ENCODE data around the gene LDHD. TPM values are rescaled to one million over a fixed set of nuclear protein-coding genes. Genes with fewer than 3 reads are reported as not detected.

Gene LDHD
- total RNA-seq, 1 experiment from 2014 or later = 4.1 TPM

DNA sequence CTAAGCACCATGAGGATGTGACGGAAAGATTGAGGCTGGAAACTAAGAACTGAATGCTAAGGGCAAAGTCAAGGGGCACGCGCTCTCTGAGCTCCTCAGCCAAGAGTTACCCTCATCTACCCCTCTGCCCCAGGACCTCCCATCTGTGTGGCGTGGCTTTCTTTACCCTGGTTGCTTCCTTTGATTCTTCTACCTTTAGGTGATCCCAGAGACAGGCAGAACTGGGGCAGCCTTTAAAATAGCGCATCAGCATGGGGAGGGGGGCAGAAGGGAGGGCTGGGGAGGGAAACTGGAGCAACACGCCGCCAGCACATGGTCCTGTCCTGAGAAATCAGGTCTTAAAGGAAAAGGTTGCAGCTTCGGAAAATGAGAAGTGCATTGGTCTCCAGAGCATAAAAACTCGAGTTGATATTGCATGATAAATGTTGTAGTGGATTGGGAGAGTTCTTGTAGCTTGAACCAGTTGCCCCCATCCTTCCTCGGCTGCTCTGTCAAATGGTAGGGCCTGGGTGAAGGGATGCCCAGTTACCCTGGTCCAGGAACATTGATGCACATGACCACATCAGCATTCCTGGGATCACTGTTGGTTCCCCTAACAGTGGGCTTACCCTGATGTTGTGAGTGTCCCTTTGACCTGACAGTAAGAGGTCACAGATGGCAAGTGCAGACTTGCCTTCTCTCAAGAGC is 29.7 kb downstream of the LDHD start:
- CTCF ChIA-PET = no interaction called here
- intact Hi-C loops (cut with micrococcal nuclease; ENCODE audit: unreplicated experiment) = no loop called here
- no TSS peak for BruUV-seq (replicated peaks)
- Mint-ChIP-seq H3K27me3 (ENCODE audit: unreplicated experiment) (no peaks in the 10 kb centered on the region), H3K27ac (ENCODE audit: unreplicated experiment) (no peak overlapping the region), H3K4me1 (ENCODE audit: low read depth, unreplicated experiment) (peaks cover 19% of the 10 kb centered on the region), H3K4me3 (ENCODE audit: low read depth, unreplicated experiment) (no peak overlapping the region), H3K36me3 (ENCODE audit: insufficient read depth, unreplicated experiment) (no peaks in the 10 kb centered on the region), H3K9me3 (ENCODE audit: low read depth, unreplicated experiment) (no peaks in the 10 kb centered on the region)
- no peak for DNase-seq
- TF ChIP-seq, protein P1, sequence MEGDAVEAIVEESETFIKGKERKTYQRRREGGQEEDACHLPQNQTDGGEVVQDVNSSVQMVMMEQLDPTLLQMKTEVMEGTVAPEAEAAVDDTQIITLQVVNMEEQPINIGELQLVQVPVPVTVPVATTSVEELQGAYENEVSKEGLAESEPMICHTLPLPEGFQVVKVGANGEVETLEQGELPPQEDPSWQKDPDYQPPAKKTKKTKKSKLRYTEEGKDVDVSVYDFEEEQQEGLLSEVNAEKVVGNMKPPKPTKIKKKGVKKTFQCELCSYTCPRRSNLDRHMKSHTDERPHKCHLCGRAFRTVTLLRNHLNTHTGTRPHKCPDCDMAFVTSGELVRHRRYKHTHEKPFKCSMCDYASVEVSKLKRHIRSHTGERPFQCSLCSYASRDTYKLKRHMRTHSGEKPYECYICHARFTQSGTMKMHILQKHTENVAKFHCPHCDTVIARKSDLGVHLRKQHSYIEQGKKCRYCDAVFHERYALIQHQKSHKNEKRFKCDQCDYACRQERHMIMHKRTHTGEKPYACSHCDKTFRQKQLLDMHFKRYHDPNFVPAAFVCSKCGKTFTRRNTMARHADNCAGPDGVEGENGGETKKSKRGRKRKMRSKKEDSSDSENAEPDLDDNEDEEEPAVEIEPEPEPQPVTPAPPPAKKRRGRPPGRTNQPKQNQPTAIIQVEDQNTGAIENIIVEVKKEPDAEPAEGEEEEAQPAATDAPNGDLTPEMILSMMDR (IDR thresholded peaks at IDR 0.05; ENCODE audit: unreplicated experiment) = no peak

DNA sequence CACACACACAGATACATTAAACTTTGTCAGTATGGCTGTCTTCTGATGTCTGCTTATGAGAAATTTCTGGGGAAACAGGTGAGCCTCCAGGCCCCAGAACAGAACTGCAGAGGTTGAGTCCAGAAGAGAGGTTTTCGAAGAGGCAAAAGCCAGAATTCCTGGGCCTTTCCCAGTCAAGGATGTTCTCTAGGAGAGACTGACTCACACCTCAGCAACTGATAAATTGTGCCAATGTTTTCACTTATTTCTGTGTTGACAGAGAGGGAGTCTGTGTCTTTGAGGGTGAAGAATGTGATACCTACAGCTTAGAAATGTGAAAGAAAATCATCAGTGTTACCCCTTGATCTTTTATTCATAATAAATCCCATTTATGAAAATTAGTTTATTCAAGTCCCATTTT is 30.3 kb downstream of the LDHD start:
- CTCF ChIA-PET = no interaction called here
- DNase-seq = no peak
- H3K4me3 Mint-ChIP-seq (ENCODE audit: low read depth, unreplicated experiment) = no peak overlapping the region
- H3K27me3 Mint-ChIP-seq (ENCODE audit: unreplicated experiment) = no peaks in the 10 kb centered on the region
- H3K4me1 Mint-ChIP-seq (ENCODE audit: low read depth, unreplicated experiment) = peaks cover 22% of the 10 kb centered on the region
- H3K9me3 Mint-ChIP-seq (ENCODE audit: low read depth, unreplicated experiment) = no peaks in the 10 kb centered on the region
- H3K36me3 Mint-ChIP-seq (ENCODE audit: insufficient read depth, unreplicated experiment) = no peaks in the 10 kb centered on the region
- TF ChIP-seq, protein P1 (IDR thresholded peaks at IDR 0.05; ENCODE audit: unreplicated experiment) = no peak
- intact Hi-C loops (cut with micrococcal nuclease; ENCODE audit: unreplicated experiment) = no loop called here
- no TSS peak for BruUV-seq (replicated peaks)
- H3K27ac Mint-ChIP-seq (ENCODE audit: unreplicated experiment) = no peak overlapping the region

GRCh38 chr16:75085556-75085955 is 31.0 kb downstream of the LDHD start:
- no peak for DNase-seq
- no peak overlapping the region for H3K4me3 Mint-ChIP-seq (ENCODE audit: low read depth, unreplicated experiment)
- intact Hi-C loops (cut with micrococcal nuclease; ENCODE audit: unreplicated experiment) = no loop called here
- H3K9me3 Mint-ChIP-seq (ENCODE audit: low read depth, unreplicated experiment) = no peaks in the 10 kb centered on the region
- no TSS peak for BruUV-seq (replicated peaks)
- H3K27ac Mint-ChIP-seq (ENCODE audit: unreplicated experiment) = no peak overlapping the region
- no peaks in the 10 kb centered on the region for H3K36me3 Mint-ChIP-seq (ENCODE audit: insufficient read depth, unreplicated experiment)
- no peaks in the 10 kb centered on the region for H3K27me3 Mint-ChIP-seq (ENCODE audit: unreplicated experiment)
- TF ChIP-seq, protein P1 (IDR thresholded peaks at IDR 0.05; ENCODE audit: unreplicated experiment) = no peak
- CTCF ChIA-PET = no interaction called here
- peaks cover 25% of the 10 kb centered on the region for H3K4me1 Mint-ChIP-seq (ENCODE audit: low read depth, unreplicated experiment)

DNA sequence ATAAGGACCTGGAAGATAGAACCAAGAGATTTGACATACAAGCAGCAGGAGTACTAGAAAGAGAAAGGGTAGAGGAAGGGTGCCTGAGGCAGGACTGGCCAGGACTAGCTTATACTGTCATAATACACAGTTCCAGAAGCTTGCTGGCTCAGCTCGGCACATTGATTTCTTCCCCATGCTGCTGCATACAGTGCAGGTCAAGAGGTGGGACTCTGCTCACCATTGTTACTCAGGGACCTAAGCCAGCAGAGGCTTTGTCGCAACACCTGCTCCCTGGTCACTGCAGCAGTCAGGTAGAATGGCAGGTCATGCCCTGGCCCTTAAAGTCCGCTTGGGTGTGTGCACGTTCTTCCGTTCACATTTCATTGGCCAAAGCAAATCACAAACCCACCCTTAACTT is 32.8 kb downstream of the LDHD start:
- peaks cover 25% of the 10 kb centered on the region for H3K4me1 Mint-ChIP-seq (ENCODE audit: low read depth, unreplicated experiment)
- CTCF ChIA-PET = interaction anchor here (0.6 kb wide), 1 partner anchor 99 kb away, joined by 5 read pairs; the partner anchor contains the start of gene WDR59
- no peak overlapping the region for H3K27ac Mint-ChIP-seq (ENCODE audit: unreplicated experiment)

More for the DNA sequence above, 32.8 kb downstream of the LDHD start:
- TF ChIP-seq, protein P1 (IDR thresholded peaks at IDR 0.05; ENCODE audit: unreplicated experiment) = no peak
- no peak for DNase-seq
- no peaks in the 10 kb centered on the region for H3K9me3 Mint-ChIP-seq (ENCODE audit: low read depth, unreplicated experiment)
- BruUV-seq (replicated peaks) = no TSS peak
- H3K36me3 Mint-ChIP-seq (ENCODE audit: insufficient read depth, unreplicated experiment) = no peaks in the 10 kb centered on the region
- intact Hi-C loops (cut with micrococcal nuclease; ENCODE audit: unreplicated experiment) = no loop called here
- no peak overlapping the region for H3K4me3 Mint-ChIP-seq (ENCODE audit: low read depth, unreplicated experiment)
- H3K27me3 Mint-ChIP-seq (ENCODE audit: unreplicated experiment) = no peaks in the 10 kb centered on the region
